Calu3 (cell line): ENCODE results near the gene RFWD3. TPM values are rescaled to one million over a fixed set of nuclear protein-coding genes. Genes with fewer than 3 reads are reported as not detected.

Experiments used
- BruUV-seq: library from RNA; stranded (reverse); fragments of 400-500 nt; replicated peaks from 2 replicates; lab custom pipeline; 2021; lab: Mats Ljungman, UMichigan
- CTCF ChIA-PET: fragments of 300-600 bp; sonication (Branson Sonifier 250); formaldehyde crosslinking; loops from one replicate; lab custom pipeline; 2022; ENCODE audit warnings: antibody characterized with exemption; lab: Charles Lee
- DNase-seq: peaks from one replicate; pipeline ENCODE4 v3.0.0; 2022
- H3K27ac Mint-ChIP-seq: one replicate; pipeline ENCODE4 v1.8.0; 2022; ENCODE audit warnings: mixed read lengths; ENCODE audit not compliant: unreplicated experiment
- H3K27me3 Mint-ChIP-seq: one replicate; pipeline ENCODE4 v1.8.0; 2022; ENCODE audit warnings: mixed read lengths; ENCODE audit not compliant: unreplicated experiment
- H3K36me3 Mint-ChIP-seq: one replicate; pipeline ENCODE4 v1.8.0; 2022; ENCODE audit warnings: mild to moderate bottlenecking, moderate library complexity, mixed read lengths; ENCODE audit not compliant: insufficient read depth, unreplicated experiment
- H3K4me1 Mint-ChIP-seq: one replicate; pipeline ENCODE4 v1.8.0; 2022; ENCODE audit warnings: mild to moderate bottlenecking, low read depth, mixed read lengths; ENCODE audit not compliant: unreplicated experiment
- H3K4me3 Mint-ChIP-seq: one replicate; pipeline ENCODE4 v1.8.0; 2022; ENCODE audit warnings: mild to moderate bottlenecking, low read depth, moderate library complexity, mixed read lengths; ENCODE audit not compliant: unreplicated experiment
- H3K9me3 Mint-ChIP-seq: one replicate; pipeline ENCODE4 v1.8.0; 2022; ENCODE audit warnings: low read depth, mixed read lengths; ENCODE audit not compliant: unreplicated experiment
- intact Hi-C: fragments of 100-400 bp; cut with micrococcal nuclease; formaldehyde crosslinking; loops from one replicate; pipeline ENCODE4 v1.10.0; 2022; ENCODE audit not compliant: unreplicated experiment
- total RNA-seq: library from RNA; stranded (reverse); gene quantifications from 2 replicates; pipeline ENCODE4 v1.2.3, GENCODE V29; 2022
- TF ChIP-seq, protein P1 (sequence below): fragments of 200-600 bp; IDR thresholded peaks from one replicate; pipeline ENCODE4 v1.8.0; 2022; ENCODE audit warnings: antibody characterized with exemption; ENCODE audit not compliant: unreplicated experiment

The RFWD3 gene
- total RNA-seq, 1 experiment from 2014 or later: 109 TPM

DNA sequence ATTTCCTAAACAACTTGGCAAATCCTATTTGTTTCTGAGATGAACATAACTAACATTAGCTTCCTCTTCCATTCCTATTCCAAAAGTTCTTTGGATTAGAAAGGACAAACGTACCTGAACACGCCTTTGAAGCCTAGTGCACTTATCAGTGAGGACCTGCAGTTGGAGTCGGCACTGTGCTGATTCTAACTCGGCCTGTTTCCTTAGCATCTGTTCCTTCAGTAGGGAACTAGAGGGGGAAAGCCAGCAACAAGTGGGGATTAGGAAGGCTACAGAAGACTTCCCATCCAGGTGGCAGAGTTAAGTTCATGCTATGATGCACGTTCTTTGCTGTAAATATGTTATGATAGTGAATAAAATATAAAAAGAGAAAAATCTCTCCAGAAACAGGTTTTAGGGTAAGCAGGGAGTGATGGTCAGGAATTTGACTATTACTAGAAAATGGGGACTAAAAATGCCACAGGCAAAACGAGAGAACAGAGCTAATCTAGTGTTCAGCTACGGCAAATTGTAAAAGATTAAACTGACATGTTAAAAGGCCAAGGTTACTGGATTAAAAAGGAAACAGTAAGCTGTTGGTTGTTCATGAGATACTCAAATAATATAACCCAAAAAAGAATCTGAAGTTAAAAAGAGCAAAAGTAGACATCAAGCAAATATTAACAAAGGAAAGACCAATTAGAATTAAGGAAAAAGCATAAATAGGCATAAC, 28.8 kb downstream of the RFWD3 start:
- DNase-seq: no peak
- Mint-ChIP-seq H3K36me3 (peaks cover 53% of the 10 kb centered on the region), H3K27ac (no peak overlapping the region), H3K4me1 (no peaks in the 10 kb centered on the region), H3K9me3 (no peaks in the 10 kb centered on the region), H3K4me3 (no peak overlapping the region), H3K27me3 (no peaks in the 10 kb centered on the region)
- no TSS peak for BruUV-seq
- CTCF ChIA-PET: no interaction called here
- intact Hi-C loops: no loop called here
- TF ChIP-seq, protein P1, sequence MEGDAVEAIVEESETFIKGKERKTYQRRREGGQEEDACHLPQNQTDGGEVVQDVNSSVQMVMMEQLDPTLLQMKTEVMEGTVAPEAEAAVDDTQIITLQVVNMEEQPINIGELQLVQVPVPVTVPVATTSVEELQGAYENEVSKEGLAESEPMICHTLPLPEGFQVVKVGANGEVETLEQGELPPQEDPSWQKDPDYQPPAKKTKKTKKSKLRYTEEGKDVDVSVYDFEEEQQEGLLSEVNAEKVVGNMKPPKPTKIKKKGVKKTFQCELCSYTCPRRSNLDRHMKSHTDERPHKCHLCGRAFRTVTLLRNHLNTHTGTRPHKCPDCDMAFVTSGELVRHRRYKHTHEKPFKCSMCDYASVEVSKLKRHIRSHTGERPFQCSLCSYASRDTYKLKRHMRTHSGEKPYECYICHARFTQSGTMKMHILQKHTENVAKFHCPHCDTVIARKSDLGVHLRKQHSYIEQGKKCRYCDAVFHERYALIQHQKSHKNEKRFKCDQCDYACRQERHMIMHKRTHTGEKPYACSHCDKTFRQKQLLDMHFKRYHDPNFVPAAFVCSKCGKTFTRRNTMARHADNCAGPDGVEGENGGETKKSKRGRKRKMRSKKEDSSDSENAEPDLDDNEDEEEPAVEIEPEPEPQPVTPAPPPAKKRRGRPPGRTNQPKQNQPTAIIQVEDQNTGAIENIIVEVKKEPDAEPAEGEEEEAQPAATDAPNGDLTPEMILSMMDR: no peak

DNA sequence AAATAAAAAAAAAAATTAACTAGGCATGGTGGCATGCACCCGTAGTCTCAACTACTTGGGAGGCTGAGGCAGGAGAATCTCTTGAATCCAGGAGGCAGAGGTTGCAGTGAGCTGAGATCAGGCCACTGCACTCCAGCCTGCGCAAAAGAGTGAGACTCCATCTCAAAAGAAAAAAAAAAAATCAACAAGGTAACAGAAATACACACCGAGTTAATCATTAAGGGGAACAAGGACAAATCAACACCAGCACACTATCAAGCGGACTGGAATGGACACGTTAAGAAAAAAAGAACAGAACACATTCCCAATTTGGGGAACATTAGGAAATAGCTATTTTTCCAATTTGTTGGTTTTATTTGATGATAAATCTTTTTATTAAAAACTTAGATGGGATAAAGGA, 31.4 kb downstream of the RFWD3 start:
- intact Hi-C loops: no loop called here
- Mint-ChIP-seq H3K27ac (no peak overlapping the region), H3K36me3 (peaks cover 60% of the 10 kb centered on the region), H3K4me3 (no peak overlapping the region), H3K9me3 (no peaks in the 10 kb centered on the region), H3K4me1 (no peaks in the 10 kb centered on the region), H3K27me3 (no peaks in the 10 kb centered on the region)
- CTCF ChIA-PET: no interaction called here
- BruUV-seq: no TSS peak
- DNase-seq: no peak
- TF ChIP-seq, protein P1: no peak

DNA sequence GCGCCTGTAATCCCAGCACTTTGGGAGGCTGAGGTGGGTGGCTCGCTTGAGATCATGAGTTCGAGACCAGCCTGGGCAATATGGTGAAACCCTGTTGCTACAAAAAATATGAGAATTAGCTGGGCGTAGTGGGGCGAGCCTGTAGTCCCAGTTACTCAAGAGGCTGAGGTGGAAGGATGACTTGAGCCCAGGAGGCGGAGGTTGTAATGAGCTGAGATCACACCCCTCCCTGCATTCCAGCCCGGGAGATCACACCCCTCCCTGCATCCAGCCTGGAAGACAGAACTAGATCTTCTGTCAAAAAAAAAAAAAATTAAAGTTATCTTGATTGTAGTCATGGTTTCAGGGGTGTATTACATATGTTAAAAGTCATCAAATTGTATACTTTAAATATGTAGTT, 33.0 kb downstream of the RFWD3 start:
- no TSS peak for BruUV-seq
- no peak for DNase-seq
- Mint-ChIP-seq H3K9me3 (no peaks in the 10 kb centered on the region), H3K27me3 (no peaks in the 10 kb centered on the region), H3K36me3 (peaks cover 61% of the 10 kb centered on the region), H3K4me3 (no peak overlapping the region), H3K27ac (no peak overlapping the region), H3K4me1 (no peaks in the 10 kb centered on the region)
- intact Hi-C loops: no loop called here
- CTCF ChIA-PET: no interaction called here
- TF ChIP-seq, protein P1: no peak

DNA sequence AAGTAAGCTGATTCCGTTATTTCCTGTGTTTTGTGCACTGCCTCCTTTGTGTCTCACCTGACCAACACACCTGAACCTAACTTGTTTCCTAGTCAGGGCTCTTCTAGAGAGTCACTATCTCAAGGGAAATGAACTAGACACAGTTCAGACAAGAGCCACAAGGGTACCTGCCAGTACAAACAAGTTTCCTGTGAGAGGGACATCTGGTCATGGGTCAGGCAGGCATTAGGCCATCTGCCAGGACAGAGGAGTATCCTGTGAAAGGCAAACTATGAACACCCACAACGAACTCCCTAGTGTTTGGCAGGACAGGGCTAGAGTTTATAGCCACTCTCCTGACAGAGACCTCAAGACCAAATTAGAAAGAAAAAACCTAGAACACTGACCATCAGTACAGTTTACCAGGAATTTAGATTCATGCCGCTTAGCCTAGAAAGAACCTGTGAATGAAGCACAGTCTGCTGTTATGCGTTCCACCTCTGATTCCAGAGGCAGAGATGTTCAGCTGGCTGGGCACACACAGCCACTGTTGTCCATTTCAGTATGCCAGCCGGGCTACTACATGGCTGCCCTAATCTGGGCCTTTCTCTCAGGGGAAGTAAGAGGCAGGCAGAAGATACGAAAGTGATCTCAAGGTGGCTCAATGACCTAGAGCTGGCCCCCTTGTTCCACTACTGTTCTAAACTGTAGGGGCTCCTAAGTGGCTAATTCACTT, 39.0 kb downstream of the RFWD3 start:
- DNase-seq: no peak
- Mint-ChIP-seq H3K27me3 (no peaks in the 10 kb centered on the region), H3K9me3 (no peaks in the 10 kb centered on the region), H3K36me3 (peaks cover 67% of the 10 kb centered on the region), H3K4me1 (no peaks in the 10 kb centered on the region), H3K27ac (peak overlapping the region; percentile 12), H3K4me3 (no peak overlapping the region)
- intact Hi-C loops: no loop called here
- TF ChIP-seq, protein P1: no peak
- no TSS peak for BruUV-seq
- CTCF ChIA-PET: interaction anchor here (0.7 kb wide), 1 partner anchor 235 kb away, joined by 6 read pairs; no protein-coding TSS in a partner anchor
